22Rv1 (cell line): ENCODE results near the gene AGTR1.

ENCODE experiments used
- ZFX ChIP-seq: fragments of 450-650 bp; IDR thresholded peaks from 2 replicates; pipeline ENCODE4 v1.6.1; 2017; ENCODE audit warnings: antibody characterized with exemption, borderline replicate concordance
- TF ChIP-seq, protein P1 (sequence below): fragments of 450-650 bp; IDR thresholded peaks from 2 replicates; pipeline ENCODE4 v1.5.1; 2017; ENCODE audit warnings: mild to moderate bottlenecking

- TF ChIP-seq, protein P1, sequence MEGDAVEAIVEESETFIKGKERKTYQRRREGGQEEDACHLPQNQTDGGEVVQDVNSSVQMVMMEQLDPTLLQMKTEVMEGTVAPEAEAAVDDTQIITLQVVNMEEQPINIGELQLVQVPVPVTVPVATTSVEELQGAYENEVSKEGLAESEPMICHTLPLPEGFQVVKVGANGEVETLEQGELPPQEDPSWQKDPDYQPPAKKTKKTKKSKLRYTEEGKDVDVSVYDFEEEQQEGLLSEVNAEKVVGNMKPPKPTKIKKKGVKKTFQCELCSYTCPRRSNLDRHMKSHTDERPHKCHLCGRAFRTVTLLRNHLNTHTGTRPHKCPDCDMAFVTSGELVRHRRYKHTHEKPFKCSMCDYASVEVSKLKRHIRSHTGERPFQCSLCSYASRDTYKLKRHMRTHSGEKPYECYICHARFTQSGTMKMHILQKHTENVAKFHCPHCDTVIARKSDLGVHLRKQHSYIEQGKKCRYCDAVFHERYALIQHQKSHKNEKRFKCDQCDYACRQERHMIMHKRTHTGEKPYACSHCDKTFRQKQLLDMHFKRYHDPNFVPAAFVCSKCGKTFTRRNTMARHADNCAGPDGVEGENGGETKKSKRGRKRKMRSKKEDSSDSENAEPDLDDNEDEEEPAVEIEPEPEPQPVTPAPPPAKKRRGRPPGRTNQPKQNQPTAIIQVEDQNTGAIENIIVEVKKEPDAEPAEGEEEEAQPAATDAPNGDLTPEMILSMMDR = no peak
- no peak for TF ChIP-seq ZFX
Observed at GRCh38 chr3:148651549-148651948, 46.2 kb upstream of the AGTR1 start.
